HG03045 (cell line): ENCODE results near the gene TYW1.
"Not testable (repeated sequence)": the region's sequence is repeated elsewhere in the genome, so short reads cannot be mapped to it uniquely, and the experiment has no call there.

ENCODE experiments used
- ATAC-seq: cut with Tn5 transposase; IDR thresholded peaks from one replicate; pipeline ENCODE4 v1.9.1; 2021; ENCODE audit warnings: mild to moderate bottlenecking, moderate library complexity; ENCODE audit not compliant: unreplicated experiment

The TYW1 gene

GRCh38 chr7:67229018-67229417 is 232.4 kb downstream of the TYW1 start:
- ATAC-seq = not testable (repeated sequence)

- not testable (repeated sequence) for ATAC-seq
These were observed 233.4 kb downstream of the TYW1 start for GRCh38 chr7:67230029-67230428.

GRCh38 chr7:67233506-67233905 is 236.9 kb downstream of the TYW1 start:
- not testable (repeated sequence) for ATAC-seq

GRCh38 chr7:67236216-67236615 is 239.6 kb downstream of the TYW1 start:
- not testable (repeated sequence) for ATAC-seq

GRCh38 chr7:67242871-67243270 is 246.2 kb downstream of the TYW1 start:
- not testable (repeated sequence) for ATAC-seq

- ATAC-seq = not testable (repeated sequence)
These were observed 251.7 kb downstream of the TYW1 start for GRCh38 chr7:67248364-67248763.

GRCh38 chr7:67251986-67252558 is 255.4 kb downstream of the TYW1 start:
- no peak for ATAC-seq

- ATAC-seq = not testable (repeated sequence)
These were observed 258.4 kb downstream of the TYW1 start for GRCh38 chr7:67255076-67255475.

GRCh38 chr7:67257779-67258178 is 261.1 kb downstream of the TYW1 start:
- not testable (repeated sequence) for ATAC-seq

GRCh38 chr7:67259363-67259762 is 262.7 kb downstream of the TYW1 start:
- ATAC-seq = not testable (repeated sequence)

- not testable (repeated sequence) for ATAC-seq
These were observed 263.5 kb downstream of the TYW1 start for GRCh38 chr7:67260166-67260586.

GRCh38 chr7:67264000-67264399 is 267.4 kb downstream of the TYW1 start:
- not testable (repeated sequence) for ATAC-seq

- ATAC-seq = not testable (repeated sequence)
These were observed 269.4 kb downstream of the TYW1 start for GRCh38 chr7:67266070-67266469.

- no peak for ATAC-seq
These were observed 271.3 kb downstream of the TYW1 start for GRCh38 chr7:67267914-67268313.

- not testable (repeated sequence) for ATAC-seq
These were observed 273.3 kb downstream of the TYW1 start for GRCh38 chr7:67269916-67270315.
